HG03342 (cell line): ENCODE measurements around the gene FBXL19.

Source experiments
- ATAC-seq: cut with Tn5 transposase; IDR thresholded peaks from one replicate; pipeline ENCODE4 v1.9.1; 2021; ENCODE audit warnings: mild to moderate bottlenecking, moderate library complexity; ENCODE audit not compliant: unreplicated experiment

Gene FBXL19

GRCh38 chr16:30985401-30986128 lies 62.2 kb downstream of the FBXL19 start:
- no peak for ATAC-seq

- no peak for ATAC-seq
Measured at GRCh38 chr16:30986129-30986991, 63.0 kb downstream of the FBXL19 start.

- ATAC-seq, result no peak
Measured at GRCh38 chr16:30987581-30988190, 64.3 kb downstream of the FBXL19 start.

- no peak for ATAC-seq
Measured at GRCh38 chr16:30989469-30990047, 66.2 kb downstream of the FBXL19 start.

GRCh38 chr16:30990105-30990504 lies 66.7 kb downstream of the FBXL19 start:
- ATAC-seq, result no peak

GRCh38 chr16:30991052-30991451 lies 67.7 kb downstream of the FBXL19 start:
- no peak for ATAC-seq

- ATAC-seq, result no peak
Measured at GRCh38 chr16:30992276-30992780, 69.0 kb downstream of the FBXL19 start.

- ATAC-seq, result no peak
Measured at GRCh38 chr16:30992931-30993816, 69.8 kb downstream of the FBXL19 start.

- ATAC-seq, result no peak
Measured at GRCh38 chr16:30995927-30996323, 72.6 kb downstream of the FBXL19 start.

- ATAC-seq, result no peak
Measured at GRCh38 chr16:30996324-30996984, 73.1 kb downstream of the FBXL19 start.

- peak; percentile 82 for ATAC-seq
Measured at GRCh38 chr16:30996985-30997724, 73.8 kb downstream of the FBXL19 start.

GRCh38 chr16:30997725-30998711 lies 74.6 kb downstream of the FBXL19 start:
- ATAC-seq, result no peak
